Stimulated activated CD4-positive, alpha-beta T cell treated with anti-CD3 and anti-CD28 coated beads, TNF-alpha, amount 100 ng/mL, for 24 hours (primary cell): ENCODE results near the gene ST3GAL5.

Experiments used
- DNase-seq, 3 experiments: peaks; one replicate each; pipeline ENCODE4 v3.0.0-alpha.2; 2020; ENCODE audit warnings: low read depth in 3 of 3

The ST3GAL5 gene

DNA sequence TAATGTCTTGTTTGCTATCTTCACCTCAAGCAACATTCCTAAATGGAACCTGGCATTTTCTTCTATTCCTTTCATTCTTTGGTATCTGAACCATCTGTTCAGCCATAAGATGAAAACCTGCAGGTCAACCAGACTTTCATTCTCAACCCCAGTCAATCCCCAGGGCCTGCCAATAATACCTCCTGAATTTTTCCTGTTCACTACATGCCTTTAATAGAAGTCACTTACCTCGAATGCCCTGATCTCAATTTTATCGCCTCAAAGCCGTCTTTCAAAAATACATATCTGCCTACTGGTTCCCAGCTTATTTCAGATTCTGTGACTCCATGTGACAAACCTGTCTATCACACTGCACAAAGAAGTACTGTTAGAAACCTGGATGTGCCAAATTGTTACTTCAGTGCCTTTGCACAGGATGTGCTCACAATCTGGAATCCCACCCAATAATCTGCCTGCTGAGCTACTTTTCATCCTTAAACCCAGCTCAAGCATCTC, 22.6 kb downstream of the ST3GAL5 start:
- DNase-seq: no peak

DNA sequence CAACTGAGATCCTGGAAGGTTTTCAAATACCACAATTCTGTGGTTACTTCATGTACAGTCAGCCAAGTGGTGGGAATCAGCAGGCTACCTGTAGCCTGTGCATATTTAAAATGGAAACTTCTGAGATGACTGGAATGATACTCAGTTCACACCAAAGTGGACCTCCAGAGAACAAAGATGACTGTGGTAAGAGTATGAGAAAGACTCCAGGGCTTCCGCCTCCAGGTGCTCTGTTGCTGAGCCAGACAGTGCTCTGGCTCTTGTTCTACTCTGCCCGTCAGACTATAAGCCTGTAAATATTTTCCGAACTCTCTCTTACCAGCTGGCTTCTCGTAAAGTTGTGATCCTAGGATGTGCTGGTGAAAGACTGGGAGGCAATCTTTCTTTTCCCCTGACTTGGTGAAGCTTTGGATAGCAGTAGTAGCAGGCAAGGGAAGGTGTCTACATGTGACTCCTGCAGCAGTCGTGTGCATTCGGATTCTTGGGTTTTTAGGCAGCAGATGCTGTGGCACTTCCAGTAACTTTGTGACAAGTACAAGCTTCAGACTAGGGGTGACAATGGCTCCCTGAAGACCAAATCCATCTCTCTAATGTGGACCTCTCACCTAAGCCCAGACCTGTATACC, 23.1 kb downstream of the ST3GAL5 start:
- peak in 1 of 3 experiments; percentile 26 for DNase-seq

DNA sequence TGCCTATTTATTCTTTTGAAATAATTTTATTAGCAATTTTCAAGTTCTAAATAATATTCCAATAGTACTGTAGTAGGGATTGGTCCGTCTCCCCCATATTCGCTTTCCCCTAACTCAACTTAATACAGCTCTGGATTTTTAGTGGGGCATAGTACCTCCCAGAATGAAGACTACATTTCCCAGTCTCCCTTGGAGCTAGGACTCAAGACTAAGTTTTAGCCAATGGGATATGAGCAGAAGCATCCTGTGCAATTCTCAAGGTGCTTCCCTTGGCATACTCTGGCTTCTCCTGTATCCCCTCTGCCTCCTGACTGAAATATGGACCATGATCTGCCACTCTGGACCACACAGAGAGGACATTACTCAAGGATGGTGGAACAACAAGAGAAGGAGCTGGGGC, 24.1 kb downstream of the ST3GAL5 start:
- DNase-seq: no peak

DNA sequence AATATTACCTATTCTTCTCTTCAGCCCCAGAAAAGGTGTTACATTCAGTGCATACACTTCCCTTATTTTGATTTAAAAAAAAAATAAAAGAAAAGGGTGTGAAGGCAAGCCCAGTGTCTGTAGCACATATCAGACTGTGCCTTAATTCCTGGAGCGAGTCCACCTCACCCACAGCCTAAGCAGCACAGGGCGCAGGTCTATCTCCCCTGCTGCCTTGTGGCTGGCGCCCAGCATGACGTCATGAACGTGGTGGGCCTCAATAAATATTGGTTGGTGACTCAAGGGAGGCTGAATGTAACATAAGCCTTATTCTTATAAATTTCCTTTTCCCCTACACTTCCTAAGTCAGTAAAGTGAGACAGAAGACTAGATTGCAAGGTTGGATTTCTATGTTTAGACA, 26.4 kb downstream of the ST3GAL5 start:
- DNase-seq: no peak

DNA sequence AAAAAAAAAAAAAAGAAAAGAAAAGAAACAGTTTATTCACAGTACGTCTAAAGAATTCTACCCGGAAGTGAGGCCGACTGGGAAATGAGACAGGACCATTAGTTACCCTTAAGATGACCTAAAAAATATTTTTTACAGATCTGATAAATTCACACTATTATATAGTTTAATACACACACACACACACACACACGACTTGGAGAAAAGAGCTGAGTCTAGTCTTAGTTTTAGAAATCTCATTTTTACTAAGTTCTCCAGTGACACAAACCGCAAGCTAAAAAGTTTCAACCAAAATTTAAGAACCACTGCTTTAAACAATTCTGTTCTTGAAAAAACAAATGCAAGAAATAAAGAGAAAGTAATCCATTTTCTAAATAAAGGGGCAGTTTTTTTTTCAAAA, 27.1 kb downstream of the ST3GAL5 start:
- DNase-seq: no peak

DNA sequence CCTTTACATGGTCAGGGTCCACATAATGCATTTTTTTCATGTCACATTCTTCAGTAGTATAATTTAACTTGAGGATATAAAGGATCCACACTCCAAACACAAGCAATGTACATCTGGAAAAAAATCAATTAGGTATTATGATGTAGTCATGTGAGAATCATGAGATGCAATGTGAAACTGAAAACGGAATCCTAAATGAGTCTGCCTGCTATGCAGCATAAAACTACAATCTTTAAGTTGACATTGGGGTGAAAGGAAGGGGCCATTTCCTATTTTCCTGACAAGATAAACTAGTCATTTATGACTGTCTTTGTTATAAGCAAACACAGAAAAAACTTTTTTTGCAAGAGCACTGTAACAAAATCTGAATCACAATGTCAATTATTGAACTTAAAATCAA, 27.6 kb downstream of the ST3GAL5 start:
- no peak for DNase-seq

DNA sequence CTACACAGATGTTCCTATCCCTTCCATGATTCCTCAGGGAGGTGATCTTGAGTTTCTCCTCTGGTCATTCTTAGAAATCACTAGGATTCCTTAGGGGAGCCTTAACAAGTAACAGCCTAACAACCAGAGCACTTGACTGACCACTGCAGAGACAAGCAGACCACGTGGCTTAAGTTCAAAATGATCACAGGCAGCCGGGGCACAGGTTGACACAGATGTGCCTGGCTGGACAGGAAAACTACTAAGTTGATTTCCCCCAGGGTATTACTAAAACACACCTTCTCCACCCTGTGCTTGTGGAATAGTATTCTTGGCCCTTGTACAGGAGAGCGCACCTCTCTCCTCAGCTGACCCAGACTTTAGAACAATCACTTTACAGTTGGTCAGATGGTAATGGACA, 29.9 kb downstream of the ST3GAL5 start:
- DNase-seq: no peak

DNA sequence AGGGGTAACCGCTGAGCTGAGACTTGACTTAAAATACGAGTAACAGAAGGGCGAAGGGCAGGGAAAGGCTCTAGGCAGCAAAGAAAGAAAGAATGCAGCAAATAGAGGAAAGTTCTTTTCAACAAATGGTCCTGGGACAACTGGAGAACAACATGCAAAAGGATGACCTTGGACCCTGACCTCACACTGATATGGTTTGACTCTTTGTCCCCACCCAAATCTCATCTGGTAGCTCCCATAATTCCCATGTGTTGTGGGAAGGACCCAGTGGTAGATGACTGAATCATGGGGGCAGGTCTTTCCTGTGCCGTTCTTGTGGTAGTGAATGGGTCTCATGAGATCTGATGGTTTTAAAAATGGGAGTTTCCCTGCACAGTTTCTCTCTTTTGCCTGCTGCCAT, 33.9 kb downstream of the ST3GAL5 start:
- DNase-seq: no peak

DNA sequence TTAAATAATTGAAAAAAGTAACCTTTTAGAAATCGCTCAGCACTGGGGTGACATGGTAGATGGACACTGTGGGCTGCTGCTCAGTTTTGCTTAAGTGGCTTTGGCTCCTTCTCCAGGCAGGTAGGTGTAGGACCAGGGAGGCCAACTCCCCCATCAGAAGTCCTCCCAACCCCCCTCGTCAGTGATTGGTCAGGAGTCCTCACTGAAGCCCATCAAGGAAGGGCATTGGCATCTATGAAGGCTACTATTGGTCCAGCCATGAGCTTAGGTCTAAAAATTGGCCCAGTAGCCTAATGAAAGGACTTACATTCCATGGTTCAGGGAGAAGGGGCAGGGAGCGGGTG, 34.7 kb downstream of the ST3GAL5 start:
- DNase-seq: no peak

DNA sequence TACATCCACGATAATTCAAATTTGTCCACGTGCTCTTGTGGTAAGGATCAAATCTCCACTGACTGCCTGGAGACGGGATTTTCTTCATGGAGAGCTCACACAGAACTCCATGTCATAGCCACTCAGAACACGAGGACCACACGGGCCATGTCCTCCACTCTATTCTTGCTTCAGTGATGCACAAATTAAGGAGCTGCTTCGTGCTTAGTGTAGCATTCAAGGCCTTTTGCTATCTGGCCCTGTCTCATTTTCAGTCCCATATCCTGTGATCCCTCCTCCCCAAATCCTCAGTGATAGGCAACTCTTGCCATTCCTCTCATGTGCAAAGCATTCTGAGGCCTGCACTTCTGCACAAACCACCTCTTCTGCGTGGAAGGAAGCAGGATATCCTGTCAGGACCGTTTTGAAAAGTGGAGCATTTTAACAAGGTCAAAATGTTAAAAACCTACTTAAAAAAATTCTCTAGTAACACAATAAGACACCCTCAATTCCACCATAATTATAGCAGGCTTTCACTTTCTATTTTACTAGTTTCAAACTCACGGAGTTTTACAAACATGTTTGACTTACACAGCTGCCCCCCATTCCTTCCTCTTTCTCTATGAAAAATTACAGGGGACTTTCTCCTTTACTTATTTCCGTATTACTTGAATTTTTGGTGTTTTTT, 35.2 kb downstream of the ST3GAL5 start:
- no peak for DNase-seq

DNA sequence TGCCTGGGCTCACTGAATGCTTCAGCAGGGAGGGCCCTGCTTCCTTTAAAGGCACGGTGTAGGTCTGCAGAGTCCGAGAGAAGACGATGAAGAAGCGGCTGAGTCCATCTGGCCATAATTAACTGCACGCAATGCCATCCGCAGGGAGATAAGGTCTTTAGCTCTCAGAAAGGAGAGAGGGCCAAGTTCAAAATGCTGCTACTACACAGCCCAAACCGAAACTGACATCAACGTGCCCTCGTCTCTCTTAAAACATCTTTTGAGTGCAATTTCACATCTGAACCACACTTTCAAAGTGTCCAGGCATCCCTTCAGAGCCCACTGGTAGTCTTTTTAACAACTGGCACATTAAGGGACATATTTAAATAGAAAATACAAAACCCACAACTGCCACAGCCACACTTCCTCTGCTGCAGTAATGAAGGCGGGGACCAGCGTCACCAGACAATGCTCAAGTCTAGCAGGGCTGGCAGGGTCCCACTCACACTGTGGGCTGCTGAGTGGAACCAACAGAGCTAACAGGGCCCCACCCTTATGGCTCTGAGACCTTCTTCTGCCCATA, 35.8 kb downstream of the ST3GAL5 start:
- DNase-seq: peak in 2 of 3 experiments; percentile 41 to 48

DNA sequence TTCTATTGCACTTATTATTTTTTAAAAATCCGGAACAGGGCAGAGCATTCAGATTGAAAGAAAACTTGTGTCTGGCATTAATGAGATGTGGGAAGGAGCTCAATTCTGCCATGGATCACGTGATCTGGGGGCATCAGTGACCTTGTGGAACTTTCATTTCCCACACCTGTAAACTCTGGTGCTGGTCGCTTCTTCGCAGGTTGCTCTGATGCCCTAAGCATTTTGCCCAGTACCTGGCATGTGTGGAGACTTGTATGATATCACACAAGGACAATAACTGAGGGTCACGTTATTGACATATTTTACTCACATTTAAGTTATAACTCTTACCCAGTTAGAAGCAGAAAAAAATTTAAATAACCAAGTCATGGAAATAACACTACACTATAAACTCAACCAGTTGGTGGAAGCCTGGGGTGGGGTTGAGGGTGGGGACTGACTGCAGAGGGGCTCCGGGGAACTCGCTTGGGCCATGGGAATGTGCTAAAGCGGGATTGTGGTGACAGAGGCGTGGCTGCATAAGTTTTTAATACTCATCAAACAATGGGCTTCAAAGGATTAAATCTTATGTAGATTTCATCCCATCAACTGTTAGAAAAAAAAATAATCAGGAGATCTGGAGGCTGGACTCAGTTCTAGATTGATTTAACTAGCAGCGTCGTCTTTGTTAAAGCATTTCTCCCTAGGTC, 36.5 kb downstream of the ST3GAL5 start:
- DNase-seq: no peak

DNA sequence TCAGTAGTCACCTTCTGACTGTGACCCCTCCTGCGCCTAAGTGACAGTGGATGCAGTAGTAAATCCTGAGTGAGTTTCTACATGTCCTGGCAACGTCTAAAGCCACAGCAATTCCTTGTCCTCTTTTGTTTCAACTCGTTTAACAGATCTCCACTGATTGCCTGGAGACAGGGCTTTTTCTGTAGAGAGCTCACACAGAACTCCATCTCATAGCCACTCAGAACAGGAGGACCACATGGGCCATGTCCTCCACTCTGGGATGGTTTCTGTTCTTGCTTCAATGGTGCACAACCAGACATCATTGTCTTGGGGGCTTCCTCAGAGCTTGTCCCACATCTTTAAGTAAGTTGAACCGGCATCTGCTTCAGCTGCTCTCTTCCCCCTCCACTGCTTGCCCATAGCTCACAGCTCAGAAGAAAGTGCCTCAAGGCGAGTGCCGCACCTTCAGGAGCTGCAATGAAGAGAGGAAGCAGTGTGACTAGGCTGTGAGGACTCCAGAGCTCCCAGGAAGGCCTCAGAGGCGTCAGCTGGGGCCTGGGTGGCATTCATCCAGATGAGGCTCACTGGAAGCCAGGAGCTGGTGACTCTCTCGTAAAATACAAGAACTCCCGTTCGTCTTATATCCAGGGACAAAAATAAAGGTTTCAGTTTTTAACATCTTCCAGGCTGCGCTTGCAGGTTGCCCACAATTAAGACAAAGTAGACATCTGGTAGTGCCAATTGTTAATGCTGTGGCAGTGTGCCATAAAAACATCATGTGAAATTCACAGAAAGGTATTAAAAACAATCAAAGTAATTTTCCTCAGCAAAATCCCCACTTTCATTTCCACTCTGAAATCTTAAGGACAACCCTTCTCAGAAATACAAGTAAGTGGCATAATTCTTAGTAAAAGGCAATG, 37.3 kb downstream of the ST3GAL5 start:
- DNase-seq: peak in 1 of 3 experiments; percentile 16

DNA sequence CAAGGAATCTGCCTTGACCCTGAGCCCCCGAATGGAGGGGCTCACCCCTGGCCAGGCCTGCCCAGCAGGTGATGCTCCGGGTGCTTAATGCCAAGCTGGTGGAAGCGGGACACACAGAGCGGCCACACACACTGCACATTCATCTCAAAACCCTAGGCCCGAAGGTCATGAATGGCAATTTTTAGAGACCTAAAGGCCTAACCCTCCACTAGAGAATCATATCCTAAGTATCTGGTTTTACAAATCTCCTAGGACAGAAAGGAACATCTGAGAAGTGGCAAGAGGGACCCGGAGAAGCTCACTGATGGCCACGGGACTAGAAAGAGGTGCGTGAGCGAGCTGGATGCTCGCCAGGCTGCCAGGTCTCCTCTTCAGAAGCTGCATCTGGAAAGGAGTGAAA, 38.3 kb downstream of the ST3GAL5 start:
- no peak for DNase-seq

DNA sequence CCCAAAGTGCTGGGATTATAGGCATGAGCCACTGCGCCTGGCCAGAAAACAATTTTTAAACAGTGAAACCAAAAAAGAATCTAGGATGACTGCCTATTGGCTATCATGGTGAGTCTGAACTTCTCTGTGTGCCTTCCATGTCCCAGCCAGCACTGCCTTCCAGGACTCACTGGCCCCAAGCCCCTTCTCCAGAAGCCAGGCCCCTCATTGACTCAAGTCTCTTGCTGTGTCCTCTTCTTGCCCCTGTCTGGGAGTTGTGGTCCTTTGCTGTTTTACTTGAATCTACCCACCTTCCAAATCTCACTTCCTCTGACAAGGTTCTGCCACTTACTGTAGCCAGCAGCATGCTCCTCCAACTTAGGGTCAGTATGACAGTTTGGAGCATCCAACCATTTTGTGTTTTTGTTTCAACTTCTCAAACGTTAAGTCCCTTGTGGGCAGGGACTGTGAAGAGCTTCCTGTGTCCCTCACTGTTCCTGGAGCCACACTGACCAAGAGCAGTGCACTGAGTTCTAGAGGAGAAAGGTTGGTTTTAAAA, 41.7 kb downstream of the ST3GAL5 start:
- DNase-seq: no peak

DNA sequence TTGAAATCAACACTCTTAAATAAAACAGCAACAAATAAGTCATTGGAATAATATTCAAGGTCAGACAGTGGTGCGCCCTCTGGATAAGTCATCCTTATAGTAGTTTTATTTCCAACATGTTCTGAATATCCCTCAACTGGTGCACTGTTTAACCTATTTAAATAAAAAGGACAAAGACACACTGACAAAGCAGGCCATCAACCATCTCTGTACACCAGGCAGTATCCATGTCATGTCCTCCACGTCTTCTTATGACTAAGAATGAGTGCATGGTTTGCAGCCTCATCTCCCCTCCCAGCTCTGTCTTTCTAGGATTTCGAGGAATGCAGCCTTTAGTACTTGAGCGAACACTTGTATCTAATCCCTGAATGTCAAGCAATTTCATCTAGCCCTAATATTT, 42.4 kb downstream of the ST3GAL5 start:
- DNase-seq: no peak

DNA sequence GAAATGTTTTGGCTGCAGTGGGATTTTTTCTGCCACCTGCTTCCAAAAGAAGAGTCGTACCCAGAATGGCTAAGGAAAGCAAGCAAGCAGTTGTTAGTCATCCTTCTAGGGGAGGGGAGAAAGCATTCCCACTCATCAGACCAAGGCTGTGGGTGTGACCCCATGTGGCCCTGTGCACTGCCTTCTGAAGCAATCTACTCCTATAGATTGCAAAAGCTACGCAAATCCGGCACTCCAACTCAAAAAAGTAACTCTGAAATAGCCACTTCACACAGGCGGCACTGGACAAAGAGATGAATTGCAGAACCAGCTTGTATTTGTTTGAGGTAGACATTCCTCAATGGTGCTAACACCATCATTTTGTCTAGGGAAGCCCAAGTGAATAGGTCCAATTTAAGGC, 44.3 kb downstream of the ST3GAL5 start:
- DNase-seq: no peak

DNA sequence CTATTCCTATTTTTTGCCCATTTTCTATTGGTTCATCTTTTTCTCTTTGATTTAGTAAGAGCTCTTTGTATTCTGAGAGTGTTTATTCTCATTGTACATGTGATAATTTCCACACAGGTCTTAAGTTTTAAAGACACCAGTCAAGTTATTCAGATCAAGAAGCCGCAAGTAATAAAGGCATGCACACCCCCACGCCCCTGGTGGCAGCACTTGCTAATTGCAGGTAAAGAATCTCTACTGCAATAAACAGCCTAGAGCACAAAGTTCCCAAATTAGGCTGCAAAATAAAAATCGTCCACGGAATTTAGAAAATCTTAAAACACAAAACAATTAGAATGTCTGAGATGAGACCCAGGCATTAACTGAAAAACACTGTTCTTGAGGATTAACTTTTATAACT, 45.2 kb downstream of the ST3GAL5 start:
- DNase-seq: peak in 1 of 3 experiments; percentile 53

DNA sequence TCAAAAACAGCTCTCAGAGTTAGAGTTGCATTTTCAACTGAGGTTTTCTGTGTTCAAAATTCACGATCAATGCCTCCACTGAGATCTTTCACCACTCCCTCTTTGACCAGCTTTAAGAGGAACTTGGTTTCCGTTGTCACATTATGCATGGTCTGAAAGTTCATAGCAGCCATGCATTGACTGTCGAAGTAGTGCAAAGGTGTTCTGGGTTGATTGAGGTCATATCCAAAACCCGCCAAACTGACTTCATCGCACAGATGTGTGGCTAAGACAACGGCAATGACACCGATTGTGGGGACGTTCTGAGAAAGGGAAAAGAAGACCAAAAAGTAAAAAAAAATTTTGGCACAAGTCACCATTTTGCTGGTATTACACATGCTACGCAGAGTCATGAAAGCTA, 48.7 kb downstream of the ST3GAL5 start:
- no peak for DNase-seq

DNA sequence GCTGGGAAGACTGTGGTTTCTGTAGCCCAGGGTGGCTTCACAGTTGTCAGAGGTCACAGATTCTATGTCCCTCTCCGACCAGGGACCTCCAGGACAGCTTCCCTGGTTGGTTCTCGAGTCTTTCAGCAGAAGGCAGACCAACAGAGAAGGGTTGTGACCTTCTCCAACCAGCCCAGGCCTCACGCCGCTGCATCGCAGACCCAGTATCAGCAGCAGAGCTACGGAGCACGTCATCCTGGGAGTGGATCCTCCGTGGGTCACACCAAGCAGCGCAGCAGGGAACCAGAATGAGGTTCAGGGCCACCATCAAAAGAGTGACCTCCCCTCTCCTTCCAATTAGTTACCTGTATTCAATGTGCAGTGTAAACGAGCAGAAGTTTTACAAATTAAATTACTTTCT, 49.3 kb downstream of the ST3GAL5 start:
- no peak for DNase-seq

DNA sequence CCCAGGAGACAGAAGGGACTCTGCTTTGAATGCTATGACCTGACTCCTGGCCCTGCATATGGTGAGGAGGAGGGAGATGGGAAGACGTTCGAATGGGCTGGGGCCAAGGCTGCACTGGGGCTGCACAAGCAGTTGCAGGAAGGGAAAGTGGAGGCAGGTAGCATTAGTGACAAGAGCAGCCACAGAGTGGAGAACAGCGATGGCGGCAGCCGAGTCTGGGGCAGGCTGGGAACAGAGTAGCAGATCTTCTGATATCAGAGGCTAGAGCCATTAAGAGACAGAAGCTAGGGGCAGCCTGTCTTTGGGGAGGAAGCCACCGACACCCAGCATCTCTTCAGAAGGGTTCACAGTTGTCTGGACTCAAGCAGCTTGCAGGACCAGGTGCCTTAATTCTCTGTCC, 50.1 kb downstream of the ST3GAL5 start:
- DNase-seq: no peak

DNA sequence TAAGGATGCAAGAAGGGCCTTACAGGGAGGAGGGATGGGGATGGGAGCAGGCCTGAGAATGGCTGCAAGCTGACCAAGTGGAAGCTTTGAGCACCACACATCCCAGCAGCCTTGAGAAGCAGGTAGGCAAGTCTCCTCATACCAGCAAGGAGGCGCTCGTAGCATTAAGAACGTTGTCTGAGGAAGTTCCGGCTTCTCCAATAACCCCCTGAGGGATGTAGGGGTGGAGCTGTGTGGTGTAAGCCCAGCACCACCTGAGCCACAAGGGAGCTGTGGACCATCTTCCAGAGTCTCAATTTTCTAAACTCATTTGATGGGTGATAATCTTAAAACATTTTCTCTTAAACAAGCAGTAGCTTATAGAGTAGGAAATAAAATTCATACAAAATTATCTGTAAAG, 50.6 kb downstream of the ST3GAL5 start:
- no peak for DNase-seq
